Gastrocnemius medialis (tissue), 4 donors: ENCODE data around the gene FAM3D. TPM values are rescaled to one million over a fixed set of nuclear protein-coding genes. Genes with fewer than 3 reads are reported as not detected.

Experiments
- ATAC-seq, 2 donors: fragments of 150-250 bp; one replicate each; pipeline ENCODE4 v1.9.1; 2016
- DNase-seq, 2 donors: peaks; one replicate each; pipeline ENCODE4 v3.0.0-alpha.2; 2019
- H3K27ac ChIP-seq, 4 donors: fragments of 200-600 bp; sonication (generic); 1 replicate in 1 of 4; 2 replicates in 3 of 4; pipeline ENCODE4 v1.5.1; 2016 to 2018; ENCODE audit warnings: mild to moderate bottlenecking in 2 of 4, moderate library complexity in 1 of 4
- H3K27me3 ChIP-seq, 3 donors: fragments of 200-600 bp; sonication (generic) in 2 of 3; 1 replicate in 1 of 3; 2 replicates in 2 of 3; pipeline versions ENCODE4 v1.5.1 to v1.6.0; 2016 to 2019; ENCODE audit warnings: mild to moderate bottlenecking in 1 of 3, moderate library complexity in 1 of 3
- H3K36me3 ChIP-seq, 2 donors: fragments of 200-600 bp; sonication (generic) in 1 of 2; one replicate each; pipeline ENCODE4 v1.5.1; 2017 to 2018
- H3K4me1 ChIP-seq, 2 donors: fragments of 200-600 bp; sonication (generic) in 1 of 2; one replicate each; pipeline ENCODE4 v1.5.1; 2016 to 2017; ENCODE audit warnings: mild to moderate bottlenecking in 2 of 2
- H3K4me3 ChIP-seq, 4 donors: fragments of 200-600 bp; sonication (generic) in 3 of 4; 1 replicate in 1 of 4; 2 replicates in 3 of 4; pipeline ENCODE4 v1.5.1; 2016 to 2019; ENCODE audit warnings: mild to moderate bottlenecking in 2 of 4
- H3K9me3 ChIP-seq, 3 donors: fragments of 200-600 bp; sonication (generic) in 2 of 3; 1 replicate in 1 of 3; 2 replicates in 2 of 3; pipeline ENCODE4 v1.5.1; 2016 to 2019
- POLR2A ChIP-seq, 2 donors: fragments of 450-650 bp; IDR thresholded peaks; one replicate each; pipeline ENCODE4 v1.6.1; 2017; ENCODE audit warnings: antibody characterized with exemption in 2 of 2, mild to moderate bottlenecking in 2 of 2, moderate library complexity in 2 of 2
- in situ Hi-C, 4 donors: fragments of 200-750 bp; cut with MboI; loops; one replicate each; pipeline versions ENCODE4 v1.15.0 to v1.8.0; 2017; ENCODE audit warnings: low sequenced_read_pairs in 4 of 4
- intact Hi-C: fragments of 100-400 bp; cut with DNase I; formaldehyde crosslinking; loops from one replicate; pipeline ENCODE4 v1.15.1; 2023; ENCODE audit warnings: low total_unique reads
- total RNA-seq, 4 donors: library from RNA; depleted of rRNA; stranded (reverse); fragments of >200 nt; gene quantifications; one replicate each; pipeline versions ENCODE4 v1.1.0 to v1.2.3, GENCODE V29; 2016
- TF ChIP-seq, protein P1 (sequence below), 5 experiments: fragments of 450-650 bp in 3 of 5; fragments of 200-600 bp in 2 of 5; sonication (generic) in 2 of 5; IDR thresholded peaks in 4 of 5; conservative IDR thresholded peaks in 1 of 5; 1 replicate in 4 of 5; 2 replicates in 1 of 5; pipeline ENCODE4 v1.5.1; 2016 to 2019; ENCODE audit warnings: antibody characterized with exemption in 5 of 5, mild to moderate bottlenecking in 3 of 5, moderate library complexity in 3 of 5

The FAM3D gene
- total RNA-seq, 4 donors from 2014 or later: 0.83 TPM; not detected in 3

DNA sequence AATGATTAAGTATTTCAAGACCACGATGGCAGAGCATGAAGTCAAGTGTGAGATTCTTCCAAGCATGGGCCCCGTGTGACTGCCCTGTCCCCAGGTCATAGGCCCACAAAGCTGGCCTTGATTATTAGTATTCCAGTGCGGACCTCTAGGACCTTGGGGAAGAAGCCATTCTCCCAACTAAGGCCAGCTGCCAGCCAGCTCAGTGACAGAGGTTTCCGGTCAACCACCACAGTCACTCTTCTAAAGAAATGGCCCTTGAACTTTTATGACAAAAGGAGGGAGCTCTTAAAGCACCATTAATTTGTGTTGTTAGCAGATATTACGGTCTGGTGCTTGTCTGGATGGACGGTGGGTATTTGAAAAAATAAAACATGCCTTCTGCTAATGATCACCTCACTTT is 28.0 kb downstream of the FAM3D start:
- H3K27ac ChIP-seq: no peak overlapping the region
- H3K4me1 ChIP-seq: peaks cover 0 to 4% of the 10 kb centered on the region in 2 donors
- ATAC-seq (no peak), DNase-seq (no peak)
- intact Hi-C loops (no loop called here), in situ Hi-C loops (loop anchor here in 1 of 4 donors (25.0 kb wide), 1 partner anchor 1224 kb away; no protein-coding TSS in a partner anchor)
- H3K36me3 ChIP-seq: no peaks in the 10 kb centered on the region
- H3K27me3 ChIP-seq: no peaks in the 10 kb centered on the region
- no peak overlapping the region for H3K4me3 ChIP-seq
- H3K9me3 ChIP-seq: no peaks in the 10 kb centered on the region
- no peak for TF ChIP-seq POLR2A (IDR thresholded peaks at IDR 0.05)
- TF ChIP-seq, protein P1, sequence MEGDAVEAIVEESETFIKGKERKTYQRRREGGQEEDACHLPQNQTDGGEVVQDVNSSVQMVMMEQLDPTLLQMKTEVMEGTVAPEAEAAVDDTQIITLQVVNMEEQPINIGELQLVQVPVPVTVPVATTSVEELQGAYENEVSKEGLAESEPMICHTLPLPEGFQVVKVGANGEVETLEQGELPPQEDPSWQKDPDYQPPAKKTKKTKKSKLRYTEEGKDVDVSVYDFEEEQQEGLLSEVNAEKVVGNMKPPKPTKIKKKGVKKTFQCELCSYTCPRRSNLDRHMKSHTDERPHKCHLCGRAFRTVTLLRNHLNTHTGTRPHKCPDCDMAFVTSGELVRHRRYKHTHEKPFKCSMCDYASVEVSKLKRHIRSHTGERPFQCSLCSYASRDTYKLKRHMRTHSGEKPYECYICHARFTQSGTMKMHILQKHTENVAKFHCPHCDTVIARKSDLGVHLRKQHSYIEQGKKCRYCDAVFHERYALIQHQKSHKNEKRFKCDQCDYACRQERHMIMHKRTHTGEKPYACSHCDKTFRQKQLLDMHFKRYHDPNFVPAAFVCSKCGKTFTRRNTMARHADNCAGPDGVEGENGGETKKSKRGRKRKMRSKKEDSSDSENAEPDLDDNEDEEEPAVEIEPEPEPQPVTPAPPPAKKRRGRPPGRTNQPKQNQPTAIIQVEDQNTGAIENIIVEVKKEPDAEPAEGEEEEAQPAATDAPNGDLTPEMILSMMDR (IDR thresholded peaks at IDR 0.05 in 4 of 5, conservative IDR thresholded peaks at IDR 0.05 in 1 of 5): no peak

GRCh38 chr3:58637509-58637908 is 29.1 kb downstream of the FAM3D start:
- no peaks in the 10 kb centered on the region for H3K36me3 ChIP-seq
- H3K27me3 ChIP-seq: no peaks in the 10 kb centered on the region
- no peak for DNase-seq
- no peak for ATAC-seq
- intact Hi-C loops: no loop called here
- H3K4me3 ChIP-seq: no peak overlapping the region
- peaks cover 0 to 4% of the 10 kb centered on the region in 2 donors for H3K4me1 ChIP-seq
- in situ Hi-C loops: loop anchor here in 1 of 4 donors (25.0 kb wide), 1 partner anchor 1225 kb away; no protein-coding TSS in a partner anchor
- no peaks in the 10 kb centered on the region for H3K9me3 ChIP-seq
- no peak overlapping the region for H3K27ac ChIP-seq
- TF ChIP-seq, protein P1 (IDR thresholded peaks at IDR 0.05 in 4 of 5, conservative IDR thresholded peaks at IDR 0.05 in 1 of 5): no peak
- no peak for TF ChIP-seq POLR2A (IDR thresholded peaks at IDR 0.05)

DNA sequence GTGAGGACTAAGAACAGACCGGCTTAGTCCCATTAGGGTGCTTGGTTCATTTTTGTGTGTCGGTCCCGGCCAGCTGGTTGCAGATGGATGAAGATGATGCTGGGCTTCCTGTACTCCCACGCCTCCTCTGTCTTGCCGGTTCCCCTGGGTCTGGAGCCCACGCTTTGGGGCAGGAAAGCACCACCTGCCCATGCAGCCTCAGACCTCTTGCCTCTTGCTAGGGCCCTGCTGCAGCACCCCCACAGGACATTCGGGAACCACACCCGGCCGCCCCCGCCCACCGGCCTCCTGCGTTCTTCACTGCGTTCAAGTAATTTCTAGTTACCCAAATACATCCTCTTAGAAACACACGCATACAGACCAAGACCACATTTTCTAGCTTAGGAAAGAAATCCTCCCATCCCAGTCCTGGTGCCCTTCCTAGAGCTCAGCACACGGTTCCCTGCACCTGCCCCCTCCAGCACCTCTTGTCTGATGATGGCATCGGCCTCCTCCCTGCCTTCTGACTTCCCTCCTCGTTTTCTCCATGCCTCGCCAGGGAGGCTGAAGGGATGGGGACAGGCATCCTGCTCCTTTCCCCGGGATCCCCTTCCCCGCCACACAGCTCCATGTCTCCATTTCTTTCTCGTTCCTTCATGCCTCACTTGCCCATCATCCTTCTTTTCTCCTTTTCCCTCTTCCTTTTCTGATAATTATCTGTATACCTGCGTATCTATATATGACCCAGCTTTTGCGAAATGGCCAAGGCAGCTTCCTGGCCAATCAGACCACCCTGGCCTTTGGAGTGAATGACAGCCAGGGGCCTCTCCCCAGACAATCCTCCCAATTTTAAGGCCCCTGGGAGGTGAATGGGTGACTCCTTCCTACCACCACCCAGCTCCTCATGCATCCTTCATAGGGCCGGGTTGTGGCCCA is 30.9 kb downstream of the FAM3D start:
- TF ChIP-seq, protein P1 (IDR thresholded peaks at IDR 0.05 in 4 of 5, conservative IDR thresholded peaks at IDR 0.05 in 1 of 5): no peak
- TF ChIP-seq POLR2A (IDR thresholded peaks at IDR 0.05): no peak
- ATAC-seq (no peak), DNase-seq (no peak)
- Histone ChIP-seq H3K4me3 (no peak overlapping the region), H3K27me3 (no peaks in the 10 kb centered on the region), H3K36me3 (no peaks in the 10 kb centered on the region), H3K27ac (no peak overlapping the region), H3K4me1 (peaks cover 0 to 2% of the 10 kb centered on the region in 2 donors), H3K9me3 (no peaks in the 10 kb centered on the region)
- in situ Hi-C loops: loop anchor here in 1 of 4 donors (25.0 kb wide), 1 partner anchor 1227 kb away; no protein-coding TSS in a partner anchor
- intact Hi-C loops: no loop called here

DNA sequence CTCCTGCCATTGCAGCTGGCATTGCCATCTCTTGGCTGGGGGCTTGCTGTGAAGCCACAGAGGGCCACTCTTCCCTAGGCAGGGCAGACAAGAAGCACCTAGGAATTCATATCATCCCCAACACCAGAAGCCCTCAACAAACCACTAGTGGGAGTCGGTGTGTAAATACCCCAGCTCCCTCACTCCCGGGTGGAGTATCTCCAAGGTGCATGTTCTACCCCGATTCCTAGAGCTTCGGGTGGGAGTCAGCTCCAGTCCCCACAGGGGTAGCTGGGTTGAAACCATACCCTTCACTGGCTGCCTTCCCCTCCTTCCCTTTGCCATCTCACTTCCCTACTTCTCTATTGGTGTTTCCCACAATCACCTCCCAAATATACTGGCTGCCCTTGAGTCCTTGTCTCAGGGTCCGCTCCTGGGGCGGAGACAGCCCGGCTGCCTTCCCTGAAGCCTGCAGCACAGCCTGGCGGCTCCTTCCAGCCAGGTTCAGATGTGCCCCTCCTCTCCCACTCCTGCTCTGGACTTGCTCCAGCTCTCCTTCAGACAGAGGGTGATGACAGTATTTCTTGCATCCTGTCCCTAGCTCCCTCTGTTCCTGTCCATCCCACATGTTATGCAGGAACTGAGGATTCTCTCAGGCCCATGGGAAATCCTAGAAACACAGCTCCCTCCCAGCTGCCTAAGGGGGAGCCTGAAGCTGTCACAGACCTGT is 33.3 kb downstream of the FAM3D start:
- in situ Hi-C loops: loop anchor here in 1 of 4 donors (25.0 kb wide), 1 partner anchor 1229 kb away; no protein-coding TSS in a partner anchor
- ATAC-seq (no peak), DNase-seq (no peak)
- H3K36me3 ChIP-seq: no peaks in the 10 kb centered on the region
- no peak for TF ChIP-seq POLR2A (IDR thresholded peaks at IDR 0.05)
- TF ChIP-seq, protein P1 (IDR thresholded peaks at IDR 0.05 in 4 of 5, conservative IDR thresholded peaks at IDR 0.05 in 1 of 5): no peak
- intact Hi-C loops: no loop called here
- peaks cover 16 to 20% of the 10 kb centered on the region in 2 donors for H3K4me1 ChIP-seq
- no peak overlapping the region for H3K4me3 ChIP-seq
- H3K9me3 ChIP-seq: no peaks in the 10 kb centered on the region
- H3K27ac ChIP-seq: no peak overlapping the region
- H3K27me3 ChIP-seq: no peaks in the 10 kb centered on the region
